Measurements from ENCODE around the gene VPS25. TPM values are rescaled to one million over a fixed set of nuclear protein-coding genes. Genes with fewer than 3 reads are reported as not detected.

Gene VPS25
- total and polyA plus RNA-seq, 9 of the 15 experiments (the other 6 are each of a cell fraction or from before 2014, with no cell fraction given), result 123 to 352 (median 180) TPM

GRCh38 chr17:42744806-42745617, 28.2 kb upstream of the VPS25 start, which contains the start of gene EZH1 (continued):
- TF ChIP-seq FOXP4 (CRISPR knock-in tag; IDR thresholded peaks at IDR 0.05; ENCODE audit: borderline replicate concordance) (0 out of 2 replicates have a peak, but pooled peaks have one; percentile 27), SAP30 (IDR thresholded peaks at IDR 0.05; ENCODE audit: borderline replicate concordance, insufficient read depth, low read depth, low read length, poor library complexity, severe bottlenecking) (no peak), ZNF79 (CRISPR knock-in tag; IDR thresholded peaks at IDR 0.05; ENCODE audit: low read depth) (0 out of 2 replicates have a peak, but pooled peaks have one; percentile 35), SMARCA5 (IDR thresholded peaks at IDR 0.05) (no peak), NKRF (IDR thresholded peaks at IDR 0.05; ENCODE audit: borderline replicate concordance) (no peak), KDM4B (IDR thresholded peaks at IDR 0.05; ENCODE audit: borderline replicate concordance in 2 of 2, low read depth in 1 of 2) (no peak), NR2C2 (CRISPR knock-in tag; IDR thresholded peaks at IDR 0.05) (no peak; the same call in 1 of the 2 replicates), NR2C2 (tag; IDR thresholded peaks at IDR 0.05) (0 out of 2 replicates have a peak, but pooled peaks have one; percentile 24), CAMTA2 (CRISPR knock-in tag; conservative IDR thresholded peaks at IDR 0.05) (no peak), ZNF511 (CRISPR knock-in tag; IDR thresholded peaks at IDR 0.05) (peak; percentile 94), NR4A1 (CRISPR knock-in tag; IDR thresholded peaks at IDR 0.05) (no peak), NR4A1 (tag; IDR thresholded peaks at IDR 0.05) (no peak), ZNF407 (IDR thresholded peaks at IDR 0.05; ENCODE audit: low read depth) (no peak)
